ENCODE measurements around the gene PRR7. TPM values are rescaled to one million over a fixed set of nuclear protein-coding genes. Genes with fewer than 3 reads are reported as not detected.

The PRR7 gene
- total and polyA plus RNA-seq, 8 donors = 0.61 to 3.7 (median 1.1) TPM; not detected in 4

GRCh38 chr5:177492841-177493240 lies 46.2 kb downstream of the PRR7 start:
- 74 to 87% (median 75%) methylated on average over 7 of the region's 7 CpGs for WGBS, 5 donors
- intact Hi-C loops (cut with DNase I; ENCODE audit: low total_unique reads) = no loop called here
- peaks cover 49 to 92% (median 68%) of the 10 kb centered on the region in 4 donors for H3K4me1 ChIP-seq
- no peak for TF ChIP-seq POLR2A (IDR thresholded peaks at IDR 0.05)
- TF ChIP-seq, protein P1, sequence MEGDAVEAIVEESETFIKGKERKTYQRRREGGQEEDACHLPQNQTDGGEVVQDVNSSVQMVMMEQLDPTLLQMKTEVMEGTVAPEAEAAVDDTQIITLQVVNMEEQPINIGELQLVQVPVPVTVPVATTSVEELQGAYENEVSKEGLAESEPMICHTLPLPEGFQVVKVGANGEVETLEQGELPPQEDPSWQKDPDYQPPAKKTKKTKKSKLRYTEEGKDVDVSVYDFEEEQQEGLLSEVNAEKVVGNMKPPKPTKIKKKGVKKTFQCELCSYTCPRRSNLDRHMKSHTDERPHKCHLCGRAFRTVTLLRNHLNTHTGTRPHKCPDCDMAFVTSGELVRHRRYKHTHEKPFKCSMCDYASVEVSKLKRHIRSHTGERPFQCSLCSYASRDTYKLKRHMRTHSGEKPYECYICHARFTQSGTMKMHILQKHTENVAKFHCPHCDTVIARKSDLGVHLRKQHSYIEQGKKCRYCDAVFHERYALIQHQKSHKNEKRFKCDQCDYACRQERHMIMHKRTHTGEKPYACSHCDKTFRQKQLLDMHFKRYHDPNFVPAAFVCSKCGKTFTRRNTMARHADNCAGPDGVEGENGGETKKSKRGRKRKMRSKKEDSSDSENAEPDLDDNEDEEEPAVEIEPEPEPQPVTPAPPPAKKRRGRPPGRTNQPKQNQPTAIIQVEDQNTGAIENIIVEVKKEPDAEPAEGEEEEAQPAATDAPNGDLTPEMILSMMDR (IDR thresholded peaks at IDR 0.05) = no peak
- TF ChIP-seq POLR2AphosphoS5 (IDR thresholded peaks at IDR 0.05) = no peak
- no peak for TF ChIP-seq EP300 (IDR thresholded peaks at IDR 0.05)
- H3K9me3 ChIP-seq = no peaks in the 10 kb centered on the region
- DNase-seq = no peak
- H3K27ac ChIP-seq = peak overlapping the region in 4 of 5 donors; percentile 89 to 97 (median 92)
- no peaks in the 10 kb centered on the region for H3K27me3 ChIP-seq
- peaks cover 19 to 51% (median 45%) of the 10 kb centered on the region in 4 donors for H3K36me3 ChIP-seq
- H3K4me3 ChIP-seq = peak overlapping the region in 3 of 4 donors; percentile 5 to 19 (median 6)

GRCh38 chr5:177493795-177494345 lies 47.3 kb downstream of the PRR7 start:
- peak overlapping the region in 3 of 4 donors; percentile 8 to 84 (median 63) for H3K4me3 ChIP-seq
- no peak for DNase-seq
- H3K4me1 ChIP-seq = peaks cover 57 to 96% (median 76%) of the 10 kb centered on the region in 4 donors
- no peaks in the 10 kb centered on the region for H3K27me3 ChIP-seq
- WGBS, 5 donors = 79 to 90% (median 86%) methylated on average over 5 of the region's 5 CpGs
- H3K9me3 ChIP-seq = no peaks in the 10 kb centered on the region
- intact Hi-C loops (cut with DNase I; ENCODE audit: low total_unique reads) = no loop called here
- TF ChIP-seq POLR2A (IDR thresholded peaks at IDR 0.05) (no peak), EP300 (IDR thresholded peaks at IDR 0.05) (no peak), POLR2AphosphoS5 (IDR thresholded peaks at IDR 0.05) (no peak)
- TF ChIP-seq, protein P1 (IDR thresholded peaks at IDR 0.05) = no peak
- H3K36me3 ChIP-seq = peaks cover 12 to 40% (median 34%) of the 10 kb centered on the region in 4 donors
- H3K27ac ChIP-seq = peak overlapping the region in 4 of 5 donors; percentile 89 to 97 (median 92)

GRCh38 chr5:177494346-177495195 lies 48.0 kb downstream of the PRR7 start:
- intact Hi-C loops (cut with DNase I; ENCODE audit: low total_unique reads) = no loop called here
- 25 to 71% (median 39%) methylated on average over 6 to 11 of the region's 11 CpGs for WGBS, 5 donors
- peaks cover 53 to 88% (median 70%) of the 10 kb centered on the region in 4 donors for H3K4me1 ChIP-seq

More at GRCh38 chr5:177494346-177495195, 48.0 kb downstream of the PRR7 start:
- TF ChIP-seq, protein P1 (IDR thresholded peaks at IDR 0.05) = peak in 1 of 7 experiments; percentile 13
- no peak for TF ChIP-seq EP300 (IDR thresholded peaks at IDR 0.05)
- Histone ChIP-seq H3K27me3 (no peaks in the 10 kb centered on the region), H3K4me3 (peak overlapping the region; percentile 63 to 85 (median 82)), H3K9me3 (no peaks in the 10 kb centered on the region), H3K27ac (peak overlapping the region; percentile 49 to 97 (median 90)), H3K36me3 (peaks cover 9 to 33% (median 27%) of the 10 kb centered on the region in 4 donors)
- DNase-seq = peak; percentile 47 to 93
